22Rv1 (cell line): ENCODE results near the gene MAN1A1.

Experiments used
- ZFX ChIP-seq: fragments of 450-650 bp; IDR thresholded peaks from 2 replicates; pipeline ENCODE4 v1.6.1; 2017; ENCODE audit warnings: antibody characterized with exemption, borderline replicate concordance
- TF ChIP-seq, protein P1 (sequence below): fragments of 450-650 bp; IDR thresholded peaks from 2 replicates; pipeline ENCODE4 v1.5.1; 2017; ENCODE audit warnings: mild to moderate bottlenecking

DNA sequence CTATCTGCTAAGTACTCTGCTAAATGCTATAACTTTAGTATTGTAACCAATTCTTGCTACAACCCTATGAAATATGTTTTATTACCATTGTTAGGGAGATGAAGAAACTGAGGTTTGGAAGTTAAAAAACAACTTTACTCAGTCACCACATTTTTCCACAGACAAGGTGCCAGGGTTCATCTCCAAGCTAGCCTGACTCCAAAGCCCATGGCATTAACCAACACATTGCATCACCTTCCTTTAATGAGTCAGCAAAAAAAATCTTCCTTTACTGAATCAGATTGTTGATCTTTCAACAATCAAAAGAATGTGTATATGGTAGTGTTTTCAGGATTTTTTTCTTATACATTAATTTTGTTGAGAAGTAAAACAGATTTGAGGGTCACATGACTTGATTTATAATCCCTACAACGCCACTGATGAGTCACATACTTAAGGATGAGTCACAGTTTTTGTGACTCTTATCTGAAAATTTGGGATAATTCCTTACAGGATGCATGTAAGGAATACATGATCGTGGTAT lies 41.5 kb downstream of the MAN1A1 start:
- TF ChIP-seq, protein P1, sequence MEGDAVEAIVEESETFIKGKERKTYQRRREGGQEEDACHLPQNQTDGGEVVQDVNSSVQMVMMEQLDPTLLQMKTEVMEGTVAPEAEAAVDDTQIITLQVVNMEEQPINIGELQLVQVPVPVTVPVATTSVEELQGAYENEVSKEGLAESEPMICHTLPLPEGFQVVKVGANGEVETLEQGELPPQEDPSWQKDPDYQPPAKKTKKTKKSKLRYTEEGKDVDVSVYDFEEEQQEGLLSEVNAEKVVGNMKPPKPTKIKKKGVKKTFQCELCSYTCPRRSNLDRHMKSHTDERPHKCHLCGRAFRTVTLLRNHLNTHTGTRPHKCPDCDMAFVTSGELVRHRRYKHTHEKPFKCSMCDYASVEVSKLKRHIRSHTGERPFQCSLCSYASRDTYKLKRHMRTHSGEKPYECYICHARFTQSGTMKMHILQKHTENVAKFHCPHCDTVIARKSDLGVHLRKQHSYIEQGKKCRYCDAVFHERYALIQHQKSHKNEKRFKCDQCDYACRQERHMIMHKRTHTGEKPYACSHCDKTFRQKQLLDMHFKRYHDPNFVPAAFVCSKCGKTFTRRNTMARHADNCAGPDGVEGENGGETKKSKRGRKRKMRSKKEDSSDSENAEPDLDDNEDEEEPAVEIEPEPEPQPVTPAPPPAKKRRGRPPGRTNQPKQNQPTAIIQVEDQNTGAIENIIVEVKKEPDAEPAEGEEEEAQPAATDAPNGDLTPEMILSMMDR = no peak
- TF ChIP-seq ZFX = no peak
